ENCODE results near the gene HEG1.
"Not testable (repeated sequence)": the region's sequence is repeated elsewhere in the genome, so short reads cannot be mapped to it uniquely, and the experiment has no call there.

GRCh38 chr3:124957951-124958350, 97.8 kb downstream of the HEG1 start:
- not testable (repeated sequence) for TF ChIP-seq CTCF (IDR thresholded peaks at IDR 0.05; ENCODE audit: insufficient read depth, low read length); REST (IDR thresholded peaks at IDR 0.05; ENCODE audit: insufficient replicate concordance, low read depth); POLR2AphosphoS5 (IDR thresholded peaks at IDR 0.05; ENCODE audit: low read depth)

Data from HL-60 (cell line).